SJSA1 (cell line): ENCODE measurements around the gene ARPC1A. TPM values are rescaled to one million over a fixed set of nuclear protein-coding genes. Genes with fewer than 3 reads are reported as not detected.
"Not testable (repeated sequence)": the region's sequence is repeated elsewhere in the genome, so short reads cannot be mapped to it uniquely, and the experiment has no call there.

Experiments
- DNase-seq, 2 experiments: peaks; one replicate each; pipeline ENCODE4 v3.0.0-alpha.2; 2015 to 2020; ENCODE audit warnings: low spot score in 2 of 2, low read depth in 1 of 2
- H3K27ac ChIP-seq: fragments of 250-450 bp; sonication (Bioruptor Pico); 2 replicates; pipeline ENCODE4 v1.5.1; 2020; ENCODE audit warnings: mild to moderate bottlenecking, moderate library complexity
- H3K27me3 ChIP-seq: fragments of 250-450 bp; sonication (Bioruptor Pico); replicated peaks from 2 replicates; pipeline ENCODE4 v1.5.1; 2020; ENCODE audit warnings: mild to moderate bottlenecking, moderate library complexity
- H3K36me3 ChIP-seq: fragments of 250-450 bp; sonication (Bioruptor Pico); 2 replicates; pipeline ENCODE4 v1.5.1; 2020; ENCODE audit warnings: mild to moderate bottlenecking
- H3K4me1 ChIP-seq: fragments of 250-450 bp; sonication (Bioruptor Pico); replicated peaks from 2 replicates; pipeline ENCODE4 v1.6.1; 2021; ENCODE audit warnings: mild to moderate bottlenecking
- H3K4me3 ChIP-seq: fragments of 250-450 bp; sonication (Bioruptor Pico); 2 replicates; pipeline ENCODE4 v1.5.1; 2020; ENCODE audit warnings: mild to moderate bottlenecking
- H3K9me3 ChIP-seq: fragments of 250-450 bp; sonication (Bioruptor Pico); replicated peaks from 2 replicates; pipeline ENCODE4 v1.5.1; 2020; ENCODE audit warnings: mild to moderate bottlenecking
- total RNA-seq: library from RNA; depleted of rRNA; stranded (reverse); fragments of >200 nt; shearing (Covaris generic); gene quantifications from 2 replicates; pipeline ENCODE4 v1.2.3, GENCODE V29; 2014; rRNA removed

ARPC1A gene
- 186 and 242 TPM in 2 replicates for total RNA-seq

- Histone ChIP-seq H3K27me3 (no peaks in the 10 kb centered on the region), H3K27ac (peak within 1 kb of the TSS; percentile 52), H3K36me3 (peaks cover 22% of the 10 kb centered on the region), H3K4me3 (peak within 1 kb of the TSS; percentile 81), H3K4me1 (peaks cover 17% of the 10 kb centered on the region), H3K9me3 (no peaks in the 10 kb centered on the region)
- DNase-seq = peak; percentile 91 to 92
Measured at GRCh38 chr7:99325592-99326407, at the start of gene ARPC1A. TSS of gene ARPC1A (plus strand) at chr7:99325898. CDS start at chr7:99333354, 7,456 bp downstream.

- H3K4me1 ChIP-seq = peaks cover 8% of the 10 kb centered on the region
- no peaks in the 10 kb centered on the region for H3K9me3 ChIP-seq
- H3K4me3 ChIP-seq = no peak overlapping the region
- no peaks in the 10 kb centered on the region for H3K36me3 ChIP-seq
- no peaks in the 10 kb centered on the region for H3K27me3 ChIP-seq
- H3K27ac ChIP-seq = no peak overlapping the region
- no peak for DNase-seq
Measured at GRCh38 chr7:99278180-99278579, 47.5 kb upstream of the ARPC1A start.

- DNase-seq = not testable (repeated sequence)
Measured at GRCh38 chr7:99284165-99284564, 41.5 kb upstream of the ARPC1A start.

GRCh38 chr7:99287779-99288534 is 37.7 kb upstream of the ARPC1A start:
- Histone ChIP-seq H3K4me1 (no peaks in the 10 kb centered on the region), H3K27me3 (no peaks in the 10 kb centered on the region)
- DNase-seq = no peak

More at GRCh38 chr7:99284165-99284564, 41.5 kb upstream of the ARPC1A start:
- not testable (repeated sequence) for H3K36me3 ChIP-seq, H3K27me3 ChIP-seq, H3K9me3 ChIP-seq, H3K4me1 ChIP-seq, H3K4me3 ChIP-seq, H3K27ac ChIP-seq

GRCh38 chr7:99289185-99289584 is 36.5 kb upstream of the ARPC1A start:
- DNase-seq = no peak
- Histone ChIP-seq H3K4me3 (no peak overlapping the region), H3K9me3 (no peaks in the 10 kb centered on the region), H3K27me3 (no peaks in the 10 kb centered on the region), H3K27ac (no peak overlapping the region), H3K4me1 (no peaks in the 10 kb centered on the region), H3K36me3 (no peaks in the 10 kb centered on the region)

More at GRCh38 chr7:99287779-99288534, 37.7 kb upstream of the ARPC1A start:
- no peaks in the 10 kb centered on the region for H3K36me3 ChIP-seq
- H3K9me3 ChIP-seq = no peaks in the 10 kb centered on the region
- no peak overlapping the region for H3K27ac ChIP-seq
- H3K4me3 ChIP-seq = no peak overlapping the region

- not testable (repeated sequence) for H3K4me1 ChIP-seq, H3K36me3 ChIP-seq, DNase-seq, H3K9me3 ChIP-seq, H3K4me3 ChIP-seq, H3K27me3 ChIP-seq, H3K27ac ChIP-seq
Measured at GRCh38 chr7:99290148-99290547, 35.5 kb upstream of the ARPC1A start.

- Histone ChIP-seq H3K4me1 (no peaks in the 10 kb centered on the region), H3K9me3 (no peaks in the 10 kb centered on the region), H3K27me3 (no peaks in the 10 kb centered on the region), H3K36me3 (no peaks in the 10 kb centered on the region), H3K4me3 (no peak overlapping the region), H3K27ac (no peak overlapping the region)
- no peak for DNase-seq
Measured at GRCh38 chr7:99290980-99291607, 34.6 kb upstream of the ARPC1A start.

GRCh38 chr7:99292127-99292526 is 33.6 kb upstream of the ARPC1A start:
- Histone ChIP-seq H3K9me3 (no peaks in the 10 kb centered on the region), H3K27ac (no peak overlapping the region), H3K27me3 (no peaks in the 10 kb centered on the region), H3K36me3 (no peaks in the 10 kb centered on the region), H3K4me1 (no peaks in the 10 kb centered on the region), H3K4me3 (no peak overlapping the region)
- no peak for DNase-seq

GRCh38 chr7:99293167-99293566 is 32.5 kb upstream of the ARPC1A start:
- H3K4me3 ChIP-seq = no peak overlapping the region
- H3K4me1 ChIP-seq = no peaks in the 10 kb centered on the region
- no peak for DNase-seq
- no peaks in the 10 kb centered on the region for H3K36me3 ChIP-seq
- no peaks in the 10 kb centered on the region for H3K9me3 ChIP-seq
- no peaks in the 10 kb centered on the region for H3K27me3 ChIP-seq
- H3K27ac ChIP-seq = no peak overlapping the region

- H3K36me3 ChIP-seq = no peaks in the 10 kb centered on the region
- H3K27me3 ChIP-seq = no peaks in the 10 kb centered on the region
- no peak for DNase-seq
- H3K9me3 ChIP-seq = no peaks in the 10 kb centered on the region
- H3K27ac ChIP-seq = no peak overlapping the region
- H3K4me3 ChIP-seq = no peak overlapping the region
- no peaks in the 10 kb centered on the region for H3K4me1 ChIP-seq
Measured at GRCh38 chr7:99293650-99294049, 32.0 kb upstream of the ARPC1A start.

- no peaks in the 10 kb centered on the region for H3K27me3 ChIP-seq
- no peaks in the 10 kb centered on the region for H3K9me3 ChIP-seq
- no peaks in the 10 kb centered on the region for H3K36me3 ChIP-seq
- no peak overlapping the region for H3K27ac ChIP-seq
- no peak for DNase-seq
- no peak overlapping the region for H3K4me3 ChIP-seq
- no peaks in the 10 kb centered on the region for H3K4me1 ChIP-seq
Measured at GRCh38 chr7:99296471-99296870, 29.2 kb upstream of the ARPC1A start.

- no peak overlapping the region for H3K4me3 ChIP-seq
- H3K4me1 ChIP-seq = no peaks in the 10 kb centered on the region
- no peaks in the 10 kb centered on the region for H3K27me3 ChIP-seq
- H3K36me3 ChIP-seq = no peaks in the 10 kb centered on the region
- H3K9me3 ChIP-seq = no peaks in the 10 kb centered on the region
- H3K27ac ChIP-seq = no peak overlapping the region
- no peak for DNase-seq
Measured at GRCh38 chr7:99301496-99301895, 24.2 kb upstream of the ARPC1A start.

GRCh38 chr7:99305473-99306260 is 20.0 kb upstream of the ARPC1A start:
- no peak for DNase-seq
- no peaks in the 10 kb centered on the region for H3K27me3 ChIP-seq

More at GRCh38 chr7:99305473-99306260, 20.0 kb upstream of the ARPC1A start:
- Histone ChIP-seq H3K4me1 (no peaks in the 10 kb centered on the region), H3K27ac (no peak overlapping the region), H3K4me3 (no peak overlapping the region), H3K36me3 (no peaks in the 10 kb centered on the region), H3K9me3 (0 out of 2 replicates have a peak, but pooled peaks cover 3% of the 10 kb centered on the region)
